Peyer's patch (tissue), 4 donors: ENCODE results near the gene TST.

Source experiments
- CTCF ChIP-seq, 6 experiments: fragments of 450-650 bp in 4 of 6; fragments of 200-600 bp in 2 of 6; sonication (generic) in 1 of 6; IDR thresholded peaks; one replicate each; pipeline ENCODE4 v1.5.1; 2017 to 2019; ENCODE audit warnings: antibody characterized with exemption in 6 of 6, mild to moderate bottlenecking in 3 of 6, moderate library complexity in 1 of 6
- POLR2A ChIP-seq, 2 donors: fragments of 450-650 bp; IDR thresholded peaks; one replicate each; pipeline ENCODE4 v1.5.1; 2017; ENCODE audit warnings: antibody characterized with exemption in 2 of 2, mild to moderate bottlenecking in 2 of 2, moderate library complexity in 2 of 2

GRCh38 chr22:37017356-37017755 lies 1.9 kb downstream of the TST start:
- TF ChIP-seq CTCF (IDR thresholded peaks at IDR 0.05) (no peak), POLR2A (IDR thresholded peaks at IDR 0.05) (no peak)
